HG03103 (cell line): ENCODE results near the gene THADA.

ENCODE experiments used
- ATAC-seq: cut with Tn5 transposase; IDR thresholded peaks from one replicate; pipeline ENCODE4 v1.9.1; 2021; ENCODE audit warnings: low read depth; ENCODE audit not compliant: unreplicated experiment

THADA gene

GRCh38 chr2:43340945-43341356, 254.9 kb downstream of the THADA start:
- no peak for ATAC-seq

- no peak for ATAC-seq
These were observed 255.8 kb downstream of the THADA start for GRCh38 chr2:43340066-43340465.

- ATAC-seq = no peak
These were observed 262.1 kb downstream of the THADA start for GRCh38 chr2:43333656-43334144.

DNA sequence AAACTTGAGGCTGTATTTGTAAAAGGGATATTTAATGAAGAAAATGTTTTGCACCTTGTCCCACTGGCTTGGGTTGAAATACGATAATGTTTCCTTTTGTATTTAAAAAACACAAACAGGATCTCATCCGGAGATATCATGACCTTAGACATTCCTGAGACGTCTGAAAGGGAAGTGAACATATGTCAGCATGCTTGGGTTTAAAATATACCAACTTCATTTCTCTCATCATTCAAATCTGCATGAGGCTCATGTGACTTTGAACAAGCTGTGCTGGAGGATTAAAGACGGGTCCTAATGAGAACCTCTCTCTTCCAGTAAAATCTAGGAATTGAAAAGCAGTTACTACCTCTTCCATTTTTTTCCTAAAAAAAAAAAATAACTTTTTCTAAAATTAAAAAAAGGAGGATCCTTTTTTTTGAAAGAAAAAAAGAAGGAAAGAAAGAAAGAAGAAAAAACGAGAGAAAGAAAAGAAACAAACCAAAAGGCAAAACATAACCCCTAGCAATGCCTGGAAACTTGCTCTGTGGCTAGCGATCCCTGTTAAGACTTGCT, 262.7 kb downstream of the THADA start:
- ATAC-seq = no peak

DNA sequence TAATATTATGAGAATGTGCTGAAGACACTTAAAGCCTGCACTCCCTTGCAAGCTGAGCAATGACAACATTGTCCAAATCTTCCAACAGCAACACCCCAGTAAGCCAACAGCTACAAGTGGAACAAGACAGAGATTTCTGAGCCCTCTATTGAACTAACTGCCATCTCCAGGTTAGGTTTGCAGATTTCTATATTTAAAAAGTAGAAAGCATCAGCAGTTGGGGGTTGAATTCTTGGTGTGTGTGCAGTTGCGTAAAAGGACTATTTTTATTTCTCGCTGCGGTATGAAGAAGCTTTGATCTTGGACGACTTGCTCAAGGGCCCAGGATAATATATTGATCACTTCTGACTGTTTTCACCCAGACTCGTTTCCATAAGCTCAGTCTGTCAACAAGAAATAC, 263.2 kb downstream of the THADA start:
- no peak for ATAC-seq

DNA sequence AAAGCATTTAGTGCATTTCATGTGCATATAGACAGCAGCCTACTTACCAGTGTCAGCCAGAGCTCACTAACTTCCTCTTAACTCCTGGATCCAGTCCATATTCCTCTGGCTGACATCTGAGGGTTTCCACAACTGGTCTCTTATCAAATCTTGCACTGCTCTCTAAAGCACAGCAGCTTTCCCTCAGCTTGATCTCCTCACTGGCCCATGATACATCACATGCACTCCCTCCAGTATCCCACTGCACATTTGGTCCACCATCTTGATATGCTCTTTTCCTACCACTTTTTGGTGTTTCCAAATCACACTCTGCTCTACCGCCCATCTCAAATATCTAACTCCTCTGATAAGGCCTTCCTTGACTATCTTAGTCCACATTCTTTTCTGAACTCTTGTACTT, 264.4 kb downstream of the THADA start:
- ATAC-seq = no peak

DNA sequence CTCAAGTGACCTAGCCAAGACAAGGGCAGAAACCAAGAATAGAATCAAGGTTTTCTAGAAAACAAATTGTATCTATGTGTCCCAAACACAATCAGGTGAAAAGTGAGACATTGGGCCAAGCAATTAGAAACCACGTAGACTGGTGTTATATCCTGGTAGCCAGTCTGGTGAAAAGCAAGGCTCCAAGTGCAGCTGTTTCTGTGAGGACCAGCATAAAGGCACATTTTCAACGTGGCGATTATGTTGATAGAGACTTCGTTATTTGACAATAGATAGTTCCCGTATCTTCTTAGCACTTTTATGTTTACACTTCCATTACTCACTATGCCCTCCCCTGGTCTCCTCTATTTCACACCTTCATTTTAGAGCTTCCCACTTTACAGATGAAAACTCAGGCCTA, 266.2 kb downstream of the THADA start:
- no peak for ATAC-seq

DNA sequence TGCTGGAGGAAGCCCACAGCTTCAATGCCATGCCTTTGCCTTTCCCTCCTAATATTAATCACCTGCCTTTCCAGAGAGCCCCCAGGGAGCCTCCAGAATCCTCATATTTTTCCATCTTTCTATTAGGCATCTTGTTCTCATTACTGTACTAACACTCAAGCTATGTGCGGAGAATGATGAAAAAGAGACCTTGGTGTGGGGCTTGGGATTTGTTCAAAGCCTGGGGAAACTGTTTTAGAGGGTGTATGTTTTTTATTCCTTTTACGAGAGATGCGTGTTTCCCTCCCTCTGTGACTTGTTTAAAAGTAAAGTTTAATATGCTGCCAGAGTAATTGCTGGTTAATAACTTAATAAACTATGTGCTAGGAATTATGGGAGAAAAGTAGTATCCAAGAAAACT, 267.0 kb downstream of the THADA start:
- no peak for ATAC-seq

DNA sequence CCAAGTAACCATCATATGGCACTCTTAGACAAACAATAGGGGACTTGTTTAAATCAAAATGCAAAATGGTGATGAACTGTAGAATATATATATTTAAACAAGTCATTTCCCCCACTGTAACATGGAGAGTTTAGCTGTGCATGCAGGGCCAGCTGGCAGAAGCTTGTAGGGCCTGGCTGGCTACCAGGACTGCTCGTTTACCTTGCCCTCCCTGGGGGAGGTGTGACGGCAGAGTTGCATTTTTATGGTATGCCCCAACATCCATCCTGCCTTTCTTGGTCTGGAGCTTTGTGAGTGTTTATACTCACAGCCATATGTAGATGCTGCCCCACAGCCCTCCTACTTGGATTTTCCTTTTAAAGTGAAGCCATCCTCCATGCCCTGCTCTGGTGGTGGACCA, 267.7 kb downstream of the THADA start:
- ATAC-seq = no peak

DNA sequence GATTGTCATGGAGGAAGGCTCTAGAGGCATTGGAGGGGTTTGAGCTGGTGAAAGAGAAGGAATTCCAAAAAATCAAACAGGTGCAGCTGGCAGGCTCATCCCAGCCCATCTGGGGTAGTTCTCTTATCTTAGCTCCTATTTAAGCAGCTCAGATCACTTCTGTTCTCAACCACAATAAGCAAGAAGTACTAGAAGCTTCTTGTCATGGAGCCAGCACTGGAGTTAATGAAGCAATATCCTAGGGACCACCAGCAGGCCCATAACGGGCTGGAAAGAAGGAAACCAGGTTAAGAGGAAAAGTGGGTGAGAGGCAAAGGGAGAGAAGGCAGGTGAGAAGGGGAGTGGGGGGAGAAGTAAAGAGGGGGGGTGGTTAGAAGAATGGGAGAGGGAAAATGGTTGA, 268.7 kb downstream of the THADA start:
- ATAC-seq = no peak

DNA sequence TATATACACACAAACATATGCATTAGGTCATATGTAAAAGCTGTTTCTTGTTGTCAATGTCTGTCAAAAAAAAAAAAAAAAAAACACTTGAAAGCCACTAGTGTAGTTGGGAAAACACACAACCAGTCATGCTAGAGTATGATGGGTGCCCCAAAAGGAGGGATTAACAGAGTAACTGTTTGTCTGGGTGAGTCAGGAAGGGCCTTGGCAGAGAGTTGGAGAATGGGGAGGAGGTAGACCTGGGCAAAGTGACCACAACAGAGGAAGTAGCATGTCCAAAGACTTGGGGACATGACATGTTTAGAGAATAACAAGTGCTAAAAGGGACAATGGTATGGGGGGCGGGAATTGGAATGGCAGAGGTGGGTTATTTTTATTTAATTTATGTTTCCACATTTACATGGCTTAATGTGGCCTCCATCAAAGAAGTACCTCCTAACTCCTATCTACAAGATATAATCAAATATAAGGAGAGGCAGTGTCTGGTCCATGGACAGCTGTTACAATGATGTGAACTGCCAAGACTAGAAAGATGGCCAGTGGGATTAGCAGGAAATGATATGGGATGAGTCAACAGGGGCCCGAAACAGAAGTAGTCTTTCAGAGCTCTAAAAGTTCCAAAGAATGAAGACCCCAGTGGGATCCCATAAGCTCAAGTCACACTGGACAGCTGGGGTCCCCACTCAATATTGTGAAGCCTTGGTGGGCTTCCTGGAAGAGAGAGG, 269.6 kb downstream of the THADA start:
- no peak for ATAC-seq

DNA sequence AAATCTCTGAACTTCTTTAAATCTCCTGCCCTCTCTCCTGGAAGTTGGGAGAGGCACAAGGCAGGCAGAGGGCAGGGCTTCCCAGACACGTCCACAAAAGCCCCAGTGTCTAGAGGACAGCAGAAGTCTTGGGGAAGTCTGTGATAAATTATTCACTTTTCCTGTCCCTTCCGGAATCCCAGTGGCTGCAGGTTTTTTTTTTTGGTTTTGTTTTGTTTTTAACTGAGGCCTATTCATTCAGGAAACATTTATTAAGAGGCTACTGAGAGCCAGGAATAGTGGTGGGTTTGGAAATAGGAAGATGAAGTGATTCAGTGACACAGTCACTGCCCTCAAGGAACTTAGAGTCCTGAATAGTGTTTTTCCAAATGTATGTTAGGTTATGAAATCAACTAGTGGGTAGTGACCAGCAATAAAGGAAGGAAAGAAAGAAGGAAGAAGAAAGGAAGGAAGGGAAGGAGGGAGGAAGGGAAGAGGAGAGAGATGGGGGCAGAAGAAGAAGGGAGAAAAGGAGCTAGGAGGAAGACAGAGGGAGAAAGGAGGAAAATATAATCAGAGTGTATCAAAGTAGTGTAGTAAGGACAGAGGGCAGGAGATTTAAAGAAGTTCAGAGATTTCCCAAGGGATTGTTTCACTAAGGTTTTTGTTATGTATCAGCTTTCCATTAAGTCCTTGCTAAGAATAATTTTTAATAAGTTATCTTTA, 270.6 kb downstream of the THADA start:
- no peak for ATAC-seq

GRCh38 chr2:43324259-43325106, 271.4 kb downstream of the THADA start:
- no peak for ATAC-seq

- no peak for ATAC-seq
These were observed 272.0 kb downstream of the THADA start for GRCh38 chr2:43323857-43324256.

DNA sequence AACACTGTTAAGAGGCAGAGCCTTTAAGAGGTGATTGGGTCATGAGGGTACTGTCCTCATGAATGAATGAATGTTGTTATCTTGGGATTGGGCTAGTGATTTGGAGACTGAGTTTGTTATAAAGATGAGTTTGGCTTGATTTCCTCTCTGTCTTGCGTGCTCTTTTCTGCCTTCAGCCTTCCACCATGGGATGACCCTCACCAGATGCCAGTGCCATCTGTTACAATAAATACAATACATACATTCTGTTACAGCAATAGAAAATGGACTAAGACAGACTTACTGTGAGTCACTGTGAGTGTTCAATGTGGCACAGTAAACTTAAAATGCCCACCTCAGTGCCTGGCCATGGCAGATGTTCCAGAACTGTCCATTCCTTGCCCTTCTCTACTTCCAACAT, 274.4 kb downstream of the THADA start:
- ATAC-seq = no peak

DNA sequence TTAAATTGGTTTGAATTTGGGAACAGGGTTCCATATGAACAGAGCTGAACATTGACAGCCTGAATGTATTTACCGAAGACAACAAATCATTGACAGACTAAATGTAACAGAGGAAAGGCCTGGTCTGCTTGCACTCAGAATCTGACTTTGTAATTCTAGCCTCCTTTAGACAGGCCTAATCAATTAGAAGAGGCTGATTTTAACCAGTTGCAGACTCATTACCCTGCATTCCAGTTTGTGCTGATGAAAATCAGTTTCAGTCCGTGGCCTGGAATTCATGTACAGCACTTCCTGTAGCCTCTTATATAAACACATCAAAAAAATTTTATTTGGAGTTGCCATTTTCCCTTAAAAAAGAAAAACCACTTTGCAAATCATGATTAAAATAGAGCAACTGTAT, 276.3 kb downstream of the THADA start:
- ATAC-seq = no peak

DNA sequence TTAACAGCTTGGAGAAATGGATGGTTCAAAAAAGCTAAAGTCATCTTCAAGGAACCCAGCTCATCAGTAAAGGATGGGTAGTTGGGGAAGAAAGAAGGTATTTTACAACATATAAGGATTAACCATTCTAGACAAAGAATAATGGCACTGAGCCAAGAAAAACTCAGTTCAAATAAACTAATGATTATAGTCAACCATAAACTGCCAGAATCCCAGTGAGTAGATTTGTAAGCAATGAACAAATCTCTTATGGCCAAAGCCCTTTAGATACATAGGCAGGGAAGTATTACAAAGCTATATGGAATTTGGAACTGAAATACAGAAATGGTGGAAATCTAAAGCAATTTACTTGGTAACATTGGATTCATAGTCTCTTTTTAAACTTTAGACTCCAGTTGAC, 277.0 kb downstream of the THADA start:
- no peak for ATAC-seq

DNA sequence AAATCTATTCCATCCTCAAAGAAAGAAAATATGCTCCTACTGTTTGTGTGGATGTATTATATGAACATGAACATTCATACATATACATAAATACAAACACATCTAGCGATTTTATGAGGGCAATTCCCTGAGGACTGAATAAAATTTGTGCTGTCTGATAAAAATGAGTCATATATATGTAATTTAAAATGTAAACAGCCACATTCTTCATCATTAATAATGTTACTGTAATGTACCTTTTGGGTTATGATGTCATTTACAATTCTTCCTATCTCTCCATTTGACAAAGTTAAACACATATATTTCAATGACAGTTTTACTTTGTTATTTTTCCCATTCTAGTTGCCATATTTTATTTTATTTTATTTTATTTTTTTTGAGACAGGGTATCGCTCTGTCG, 278.2 kb downstream of the THADA start:
- ATAC-seq = no peak

GRCh38 chr2:43317194-43317593, 278.6 kb downstream of the THADA start:
- no peak for ATAC-seq

- no peak for ATAC-seq
These were observed 280.4 kb downstream of the THADA start for GRCh38 chr2:43315482-43315881.
